HuH-7.5 (cell line): ENCODE data around the gene AKAP6.

Experiments used
- DNase-seq: peaks from one replicate; pipeline ENCODE4 v3.0.0; 2011; ENCODE audit warnings: low spot score

Gene AKAP6

GRCh38 chr14:32407130-32407529 is 78.0 kb downstream of the AKAP6 start:
- no peak for DNase-seq

GRCh38 chr14:32408018-32408417 is 78.9 kb downstream of the AKAP6 start:
- DNase-seq, result no peak

- DNase-seq, result no peak
Measured at GRCh38 chr14:32412103-32412502, 83.0 kb downstream of the AKAP6 start.

- no peak for DNase-seq
Measured at GRCh38 chr14:32412532-32412931, 83.4 kb downstream of the AKAP6 start.

GRCh38 chr14:32413967-32414640 is 85.0 kb downstream of the AKAP6 start:
- no peak for DNase-seq

- DNase-seq, result no peak
Measured at GRCh38 chr14:32414808-32415255, 85.7 kb downstream of the AKAP6 start.

GRCh38 chr14:32417956-32418552 is 89.0 kb downstream of the AKAP6 start:
- DNase-seq, result no peak

GRCh38 chr14:32419429-32419828 is 90.3 kb downstream of the AKAP6 start:
- no peak for DNase-seq

- DNase-seq, result no peak
Measured at GRCh38 chr14:32421781-32422180, 92.7 kb downstream of the AKAP6 start.

GRCh38 chr14:32422440-32422839 is 93.3 kb downstream of the AKAP6 start:
- DNase-seq, result no peak

- DNase-seq, result no peak
Measured at GRCh38 chr14:32426028-32426427, 96.9 kb downstream of the AKAP6 start.

GRCh38 chr14:32426586-32427388 is 97.7 kb downstream of the AKAP6 start:
- no peak for DNase-seq

- no peak for DNase-seq
Measured at GRCh38 chr14:32427726-32428528, 98.8 kb downstream of the AKAP6 start.

- no peak for DNase-seq
Measured at GRCh38 chr14:32428875-32429274, 99.8 kb downstream of the AKAP6 start.

- DNase-seq, result no peak
Measured at GRCh38 chr14:32430326-32430725, 101.2 kb downstream of the AKAP6 start.

GRCh38 chr14:32432813-32433538 is 103.9 kb downstream of the AKAP6 start:
- no peak for DNase-seq

GRCh38 chr14:32434180-32434579 is 105.1 kb downstream of the AKAP6 start:
- DNase-seq, result no peak

- no peak for DNase-seq
Measured at GRCh38 chr14:32434880-32435279, 105.8 kb downstream of the AKAP6 start.

- DNase-seq, result no peak
Measured at GRCh38 chr14:32435411-32435810, 106.3 kb downstream of the AKAP6 start.

- no peak for DNase-seq
Measured at GRCh38 chr14:32436993-32437392, 107.9 kb downstream of the AKAP6 start.

GRCh38 chr14:32438517-32438916 is 109.4 kb downstream of the AKAP6 start:
- no peak for DNase-seq
